ENCODE data around the gene PRR5L.

PRR5L gene

GRCh38 chr11:36295926-36296325 lies at the start of gene PRR5L:
PRR5L (plus strand) TSS chr11:36296288; CDS start chr11:36401122, 104,834 bp downstream.
- DNase-seq (ENCODE audit: low read depth in 2 of 2), result no peak

DNA sequence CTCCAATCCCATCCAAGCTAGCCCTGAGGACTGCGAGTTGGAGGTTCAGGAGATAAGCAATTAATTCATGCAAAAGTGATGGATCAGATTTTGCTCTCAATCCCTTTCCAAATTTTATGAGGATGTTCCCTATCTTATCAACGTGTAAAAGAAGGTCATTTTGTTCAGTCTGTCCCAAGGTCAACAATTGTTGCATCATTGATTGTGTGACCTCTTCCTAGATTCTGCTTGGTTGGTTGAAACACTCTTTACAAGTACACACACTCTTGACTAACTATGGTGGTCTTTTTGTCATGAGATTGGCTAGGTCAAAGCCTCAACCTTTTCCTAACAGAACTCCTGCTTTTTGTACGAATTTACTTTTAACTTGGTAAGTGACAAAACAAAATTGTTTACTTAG lies 48.6 kb upstream of the PRR5L start:
- DNase-seq (ENCODE audit: low read depth in 2 of 2), result no peak

- no peak for DNase-seq (ENCODE audit: low read depth in 2 of 2)
Observed at GRCh38 chr11:36248436-36248835, 47.7 kb upstream of the PRR5L start.

DNA sequence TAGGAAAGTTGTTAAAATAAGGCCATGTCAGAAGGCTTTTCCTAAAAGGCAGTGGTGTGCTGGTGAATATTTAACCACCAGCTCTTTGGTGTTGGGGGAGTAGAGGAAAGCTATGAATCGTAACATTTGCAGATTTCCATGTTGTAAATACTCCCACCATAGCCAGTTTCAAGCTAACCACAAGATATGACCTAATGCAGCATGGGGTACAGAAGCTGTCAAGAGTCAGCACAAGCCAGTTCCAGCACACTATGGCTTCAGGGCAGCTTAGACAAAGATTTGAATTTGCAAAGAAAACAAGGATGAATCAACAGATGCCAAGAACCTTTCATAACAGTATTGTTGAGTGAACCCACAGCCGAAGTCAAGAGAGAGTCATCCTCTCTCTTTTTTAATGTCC lies 46.8 kb upstream of the PRR5L start:
- DNase-seq (ENCODE audit: low read depth in 2 of 2), result no peak

GRCh38 chr11:36251823-36252222 lies 44.3 kb upstream of the PRR5L start:
- no peak for DNase-seq (ENCODE audit: low read depth in 2 of 2)

- DNase-seq (ENCODE audit: low read depth in 2 of 2), result no peak
Observed at GRCh38 chr11:36253238-36253637, 42.9 kb upstream of the PRR5L start.

GRCh38 chr11:36254713-36255112 lies 41.4 kb upstream of the PRR5L start:
- no peak for DNase-seq (ENCODE audit: low read depth in 2 of 2)

DNA sequence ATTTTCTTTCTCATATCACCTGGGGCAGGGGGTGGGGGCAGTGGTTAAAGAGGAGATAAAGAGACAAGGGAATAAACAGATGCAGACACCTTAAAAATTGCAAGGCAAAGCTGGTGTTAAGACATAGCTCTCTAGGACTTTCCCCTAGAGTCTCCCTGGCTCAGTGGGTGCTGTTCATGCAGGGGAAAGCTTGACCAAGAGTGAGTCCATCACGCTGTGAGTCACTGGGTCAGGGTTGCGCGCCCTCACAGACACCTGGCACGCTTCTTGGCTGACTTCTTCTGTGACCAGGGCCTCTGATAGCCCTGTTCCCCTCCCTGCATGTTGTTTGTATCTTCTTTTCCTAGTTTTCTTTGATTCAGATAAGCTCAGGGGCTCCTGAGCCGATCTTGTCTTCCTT lies 38.7 kb upstream of the PRR5L start:
- no peak for DNase-seq (ENCODE audit: low read depth in 2 of 2)

- DNase-seq (ENCODE audit: low read depth in 2 of 2), result no peak
Observed at GRCh38 chr11:36258730-36259360, 37.2 kb upstream of the PRR5L start.

DNA sequence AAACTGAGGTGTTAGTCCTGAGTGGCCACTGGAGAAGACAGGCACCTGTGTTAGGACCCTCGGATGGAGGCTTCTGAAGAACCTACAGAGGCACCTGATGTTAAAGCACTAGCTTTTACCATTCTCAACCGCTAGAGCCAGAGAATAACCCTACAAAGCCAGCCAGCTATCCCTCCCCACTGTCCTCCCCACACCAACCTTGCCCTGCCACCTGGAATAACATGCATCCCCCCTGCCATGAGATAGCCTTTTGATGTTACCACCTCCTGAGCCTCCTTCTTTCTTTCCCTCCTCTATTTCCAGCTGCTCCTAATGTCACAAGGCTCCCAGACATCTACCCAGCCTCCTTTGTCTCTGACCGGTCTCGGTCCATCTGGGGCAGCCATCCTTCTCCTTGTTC lies 35.0 kb upstream of the PRR5L start:
- DNase-seq (ENCODE audit: low read depth in 2 of 2), result no peak

GRCh38 chr11:36264011-36264972 lies 31.8 kb upstream of the PRR5L start:
- DNase-seq (ENCODE audit: low read depth in 2 of 2), result no peak

GRCh38 chr11:36264973-36265344 lies 31.1 kb upstream of the PRR5L start:
- no peak for DNase-seq (ENCODE audit: low read depth in 2 of 2)

- DNase-seq (ENCODE audit: low read depth in 2 of 2), result peak in 1 of 2 donors; percentile 15
Observed at GRCh38 chr11:36265793-36266628, 30.1 kb upstream of the PRR5L start.

DNA sequence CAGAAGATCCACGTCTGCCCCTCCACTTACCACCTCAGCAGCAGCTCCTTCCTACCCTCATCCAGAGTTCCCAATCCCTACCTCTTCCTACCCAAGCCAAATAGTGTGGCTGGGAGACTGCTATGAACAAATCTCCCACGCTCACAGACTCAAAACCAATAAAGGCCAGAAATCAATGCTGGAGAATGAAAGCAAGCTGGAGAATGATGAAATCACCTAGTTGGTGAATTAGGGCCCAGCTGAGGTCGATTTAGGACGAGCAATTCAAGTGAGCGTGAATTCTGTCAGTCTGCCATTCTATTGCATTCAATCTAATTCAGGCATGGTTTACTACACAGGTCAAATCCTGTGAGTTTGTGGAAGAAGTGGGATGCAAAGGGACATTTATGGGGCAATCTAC lies 29.3 kb upstream of the PRR5L start:
- DNase-seq (ENCODE audit: low read depth in 2 of 2), result no peak

DNA sequence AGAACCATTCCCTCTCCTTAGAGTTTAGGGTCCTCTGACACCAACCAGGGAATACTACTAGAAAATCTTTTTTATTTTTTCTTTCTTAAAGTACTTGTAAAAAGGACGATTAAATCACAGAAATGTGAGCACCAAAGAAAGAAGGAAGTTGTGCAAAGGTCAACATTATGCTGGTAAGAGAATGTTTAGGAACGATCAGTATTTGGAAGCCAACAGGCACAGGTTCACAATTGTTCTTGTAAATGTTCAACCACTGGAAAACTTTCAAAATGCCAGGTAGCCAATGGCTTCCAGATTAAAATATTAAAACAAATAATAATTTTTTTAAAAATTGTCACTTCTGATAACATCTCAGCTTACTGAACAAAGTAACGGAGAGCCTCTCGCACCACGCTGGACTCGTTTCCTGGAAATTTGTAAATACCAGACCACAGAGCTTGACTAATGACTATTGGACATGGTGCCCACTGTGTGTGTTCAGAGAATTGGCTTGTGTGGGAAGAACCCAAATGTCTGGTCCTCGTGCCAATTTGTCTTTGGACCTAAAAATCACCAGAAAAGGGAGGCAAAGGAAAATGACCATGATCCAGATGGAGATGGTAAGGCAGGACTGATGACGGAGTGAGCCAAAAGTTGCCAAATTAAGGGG lies 27.6 kb upstream of the PRR5L start:
- DNase-seq (ENCODE audit: low read depth in 2 of 2), result no peak

DNA sequence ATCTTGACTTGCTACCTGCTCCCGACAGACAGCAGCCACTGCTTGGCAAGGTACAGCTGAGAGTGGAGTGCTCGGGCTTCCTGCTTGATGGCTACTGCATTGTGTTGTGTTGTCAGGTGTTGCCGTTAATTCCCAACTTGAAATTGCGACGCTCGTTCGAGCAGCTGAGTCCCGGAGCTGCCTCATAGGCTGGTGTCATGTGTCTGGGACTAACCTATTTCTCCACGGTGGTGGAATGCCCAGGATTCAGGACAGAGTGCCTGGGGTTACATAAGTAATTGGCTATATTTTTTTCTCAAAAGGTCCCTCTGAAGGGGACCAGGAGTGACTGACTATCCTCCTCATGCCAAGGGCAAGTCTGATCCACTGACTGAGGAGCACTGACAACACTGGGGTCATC lies 25.4 kb upstream of the PRR5L start:
- DNase-seq (ENCODE audit: low read depth in 2 of 2), result no peak

DNA sequence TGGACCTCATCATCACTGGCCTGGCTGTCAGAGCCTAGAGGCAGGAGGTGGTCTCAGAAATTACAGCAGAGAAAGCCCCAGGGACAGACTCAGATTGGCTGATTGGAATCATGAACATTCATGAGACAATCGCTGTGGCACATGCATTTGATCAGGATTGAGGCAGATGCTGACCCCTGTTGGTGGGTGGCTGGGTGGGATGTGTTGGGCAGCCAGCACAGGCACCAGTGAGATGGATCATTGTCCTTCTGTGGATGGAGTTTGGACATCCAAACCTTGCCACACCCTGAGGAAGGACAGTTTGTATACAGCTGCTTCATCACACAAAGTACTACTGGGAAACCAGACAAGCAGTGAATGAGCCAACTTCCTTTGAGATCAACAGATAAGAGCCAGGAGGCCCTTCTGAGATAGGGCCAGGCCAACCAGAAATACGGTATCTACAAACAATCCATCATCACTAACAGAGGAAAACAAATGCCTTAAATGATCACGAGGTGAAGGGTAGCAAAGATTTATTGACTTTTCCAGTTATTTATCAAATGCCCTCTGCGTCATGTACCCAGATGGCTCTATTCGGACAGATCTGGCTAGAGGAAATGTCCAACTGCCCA lies 24.2 kb upstream of the PRR5L start:
- DNase-seq (ENCODE audit: low read depth in 2 of 2), result no peak

DNA sequence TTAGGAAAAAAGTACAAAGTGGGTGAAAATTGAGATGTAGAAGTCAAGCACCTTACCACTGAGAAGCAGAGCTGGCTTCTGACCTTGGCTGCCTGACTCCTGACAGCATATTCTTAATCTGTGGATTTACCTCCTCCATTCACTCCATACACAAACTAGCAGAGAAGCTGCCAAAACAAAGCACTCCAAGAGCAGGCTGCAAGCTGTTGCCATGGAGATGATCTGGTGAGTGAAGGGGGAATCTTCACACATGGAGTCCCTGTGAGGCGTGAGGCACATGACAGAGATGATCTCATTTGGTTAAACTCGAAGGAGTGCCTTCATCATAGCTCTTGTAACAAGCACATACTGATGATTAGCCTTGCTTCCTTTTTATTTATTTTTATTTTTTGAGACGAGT lies 23.0 kb upstream of the PRR5L start:
- no peak for DNase-seq (ENCODE audit: low read depth in 2 of 2)

- DNase-seq (ENCODE audit: low read depth in 2 of 2), result no peak
Observed at GRCh38 chr11:36274414-36274813, 21.7 kb upstream of the PRR5L start.

DNA sequence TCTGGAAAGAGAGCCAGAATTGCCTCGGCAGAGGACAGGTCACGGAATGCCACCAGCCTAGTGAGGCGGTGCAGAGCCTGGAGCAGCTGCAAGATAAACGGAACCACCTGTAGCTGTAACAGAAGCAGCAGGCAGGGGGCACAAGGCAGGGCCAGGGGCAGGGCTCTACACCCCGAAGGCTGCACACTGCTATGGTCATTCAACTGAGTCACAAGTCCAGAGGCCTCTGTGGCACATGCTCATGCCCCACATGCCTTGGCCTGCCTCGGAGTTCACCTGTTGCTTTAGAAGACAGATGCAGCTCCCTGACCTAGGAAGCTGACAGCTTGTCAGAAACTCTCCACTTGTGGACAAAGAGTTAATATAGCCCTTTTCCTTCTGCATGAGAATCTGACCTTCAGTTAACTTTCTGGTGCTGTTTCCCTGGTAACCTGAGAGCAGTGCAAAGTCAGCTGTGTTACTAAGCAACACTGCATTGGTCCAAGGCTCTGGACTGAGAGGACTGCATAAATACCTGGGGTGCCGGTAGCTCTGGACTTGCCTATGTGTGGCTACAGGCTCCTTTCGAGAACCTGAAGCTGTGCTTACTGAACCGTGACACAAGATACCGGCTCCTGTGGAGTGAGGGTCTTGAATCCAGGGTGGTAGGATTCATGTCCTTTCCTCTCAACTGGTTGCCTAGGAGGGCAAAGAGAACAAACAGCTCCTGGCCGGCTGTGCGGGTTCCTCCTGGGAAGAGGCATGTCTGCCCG lies 17.4 kb upstream of the PRR5L start:
- DNase-seq (ENCODE audit: low read depth in 2 of 2), result no peak

GRCh38 chr11:36280531-36280930 lies 15.6 kb upstream of the PRR5L start:
- no peak for DNase-seq (ENCODE audit: low read depth in 2 of 2)

Data from stimulated activated CD8-positive, alpha-beta memory T cell treated with anti-CD3 and anti-CD28 coated beads, Interleukin-2, amount 100 ng/mL, for 1 hour (primary cell).